Head of caudate nucleus (tissue), 42 donors: ENCODE data around the gene TCF20.

Experiments
- DNase-seq, 42 donors: peaks; one replicate each; pipeline versions ENCODE4 v3.0.0 to v3.0.0-alpha.2; 2020 to 2021; ENCODE audit warnings: mixed read lengths in 7 of 42
- intact Hi-C: fragments of 100-400 bp; cut with DNase I; formaldehyde crosslinking; loops from one replicate; pipeline ENCODE4 v1.15.0; 2022

Gene TCF20

DNA sequence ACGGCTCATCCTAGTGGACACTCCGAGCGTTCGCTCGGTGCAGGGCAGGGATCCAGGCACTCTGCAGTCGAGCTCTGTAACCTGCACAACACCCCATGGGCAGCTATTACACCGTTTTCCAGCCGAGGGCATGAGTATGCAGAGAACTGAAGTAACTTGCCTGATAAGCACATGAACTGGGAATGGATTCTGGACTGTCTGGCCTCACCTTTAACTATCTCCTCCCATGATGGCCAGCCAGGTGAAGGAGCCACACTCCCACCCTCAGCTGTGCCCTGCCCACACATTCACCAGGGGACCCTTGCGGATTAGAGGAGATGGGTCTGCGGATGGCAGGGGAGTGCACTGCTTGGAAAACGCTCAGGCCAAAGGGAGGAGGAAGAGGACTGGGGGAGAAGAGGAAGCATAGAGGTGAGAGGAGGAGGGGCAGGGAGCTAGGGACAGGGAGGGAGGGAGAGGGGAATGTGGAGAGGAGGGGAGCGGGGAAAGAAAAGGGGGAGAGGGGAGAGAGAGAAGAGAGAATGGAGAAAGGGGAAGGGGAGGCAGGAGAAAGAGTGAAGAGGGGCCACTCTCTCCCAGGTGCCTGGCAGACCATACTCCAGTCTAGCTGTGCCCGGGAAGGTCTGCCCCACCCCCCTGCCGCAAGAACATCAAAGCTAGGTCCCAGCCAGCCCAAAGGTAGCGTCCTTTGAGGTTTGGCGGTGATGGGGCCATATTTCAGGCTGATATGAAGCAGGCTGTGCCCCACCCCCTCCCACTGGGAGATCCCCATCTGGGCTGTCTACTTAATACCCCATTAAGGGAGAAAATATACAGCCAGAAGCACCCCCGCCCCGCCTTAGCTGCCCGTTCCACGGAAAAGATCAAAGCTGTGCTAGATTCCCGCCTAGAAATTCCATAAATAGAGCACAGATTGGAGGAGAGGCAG, 33.2 kb upstream of the TCF20 start:
- intact Hi-C loops = no loop called here
- no peak for DNase-seq

DNA sequence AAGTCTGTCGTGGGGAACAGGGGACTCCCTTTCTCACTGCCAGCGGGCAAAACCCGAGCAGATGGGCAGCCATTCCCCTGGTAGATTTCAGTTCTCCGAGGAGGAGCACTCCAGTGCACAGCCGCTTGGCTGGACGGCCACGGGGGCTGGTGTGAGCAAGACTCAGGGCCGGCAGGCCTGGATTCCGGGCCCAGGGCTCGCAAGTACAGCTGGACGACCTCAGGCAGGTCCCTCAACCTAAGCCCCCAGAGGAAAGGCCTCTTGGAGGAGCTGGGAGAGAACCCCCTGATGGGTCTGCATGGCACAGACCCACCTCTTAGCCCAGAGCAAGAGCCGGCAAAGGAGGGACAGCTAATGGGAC, 31.3 kb upstream of the TCF20 start:
- DNase-seq = no peak
- intact Hi-C loops = no loop called here

DNA sequence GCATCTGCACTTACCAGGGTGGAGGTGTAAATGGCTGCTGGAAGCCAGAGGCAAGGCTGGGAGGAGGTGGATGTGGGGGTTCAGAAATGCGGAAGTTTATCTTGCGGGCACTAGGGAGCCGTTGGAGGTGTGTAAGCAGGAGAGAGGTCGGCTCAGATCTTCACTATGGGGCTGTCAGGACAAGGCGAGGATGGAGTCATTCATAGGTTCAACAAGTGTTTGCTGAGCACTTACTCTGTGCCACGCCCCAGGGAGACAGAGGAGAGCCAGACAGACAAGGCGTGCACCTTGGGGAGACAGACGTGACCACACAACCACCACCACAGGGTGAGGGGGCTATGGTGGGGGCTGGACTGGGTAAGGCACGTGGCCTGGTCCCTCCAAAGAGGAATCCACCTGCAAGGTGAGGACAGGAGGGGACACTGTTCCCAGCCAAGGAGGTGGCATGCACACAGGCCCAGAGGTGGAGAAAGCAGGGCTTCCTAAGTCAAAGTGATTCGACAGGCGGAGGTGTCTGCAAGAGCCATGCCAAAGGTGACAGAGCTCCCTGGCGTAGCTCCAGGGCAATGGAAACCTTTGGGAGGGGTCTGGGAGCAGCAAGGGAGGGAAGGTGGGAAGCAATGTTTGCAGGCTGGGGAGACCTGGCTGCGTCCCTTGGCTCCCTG, 30.8 kb upstream of the TCF20 start:
- intact Hi-C loops = no loop called here
- DNase-seq = no peak

DNA sequence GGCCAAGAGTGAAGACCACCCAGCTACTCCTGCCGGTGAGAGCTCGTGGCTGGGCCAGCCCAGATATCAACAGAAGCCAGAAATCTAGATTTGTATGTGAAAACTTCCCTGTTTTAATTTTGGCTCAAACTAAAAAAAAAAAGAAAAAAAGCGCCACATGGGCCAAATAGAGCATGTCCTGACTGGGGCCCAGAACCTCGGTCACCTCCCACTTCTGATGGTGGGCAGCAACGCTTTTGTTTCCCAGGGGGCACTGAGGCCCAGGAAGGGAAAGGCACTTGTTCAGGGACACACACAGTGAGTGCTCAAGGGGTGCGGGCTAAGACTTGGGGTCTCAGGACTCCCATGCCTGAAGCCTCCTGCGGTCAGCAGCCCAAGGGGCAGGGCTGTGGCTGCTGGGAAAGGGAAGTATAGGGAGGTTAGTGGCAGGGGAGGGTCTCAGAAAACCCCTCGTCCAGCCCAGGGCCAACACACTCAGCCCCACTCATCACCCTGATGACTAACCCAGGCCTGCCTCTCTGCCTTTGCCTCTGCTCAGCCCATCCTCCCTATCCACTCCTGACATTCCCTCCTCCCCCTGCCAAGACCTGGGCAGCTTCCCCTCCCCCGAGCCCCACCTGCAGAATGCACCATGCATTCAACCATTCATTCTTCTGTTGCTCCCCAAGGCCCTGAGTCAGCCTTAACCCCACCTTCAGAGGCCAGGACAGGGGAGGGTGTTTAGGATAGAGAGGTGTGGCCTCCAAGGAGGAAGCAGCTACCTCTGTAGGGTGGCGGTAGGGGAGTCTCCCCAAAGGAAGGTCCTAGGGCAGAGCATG, 30.0 kb upstream of the TCF20 start:
- no peak for DNase-seq
- intact Hi-C loops = no loop called here

DNA sequence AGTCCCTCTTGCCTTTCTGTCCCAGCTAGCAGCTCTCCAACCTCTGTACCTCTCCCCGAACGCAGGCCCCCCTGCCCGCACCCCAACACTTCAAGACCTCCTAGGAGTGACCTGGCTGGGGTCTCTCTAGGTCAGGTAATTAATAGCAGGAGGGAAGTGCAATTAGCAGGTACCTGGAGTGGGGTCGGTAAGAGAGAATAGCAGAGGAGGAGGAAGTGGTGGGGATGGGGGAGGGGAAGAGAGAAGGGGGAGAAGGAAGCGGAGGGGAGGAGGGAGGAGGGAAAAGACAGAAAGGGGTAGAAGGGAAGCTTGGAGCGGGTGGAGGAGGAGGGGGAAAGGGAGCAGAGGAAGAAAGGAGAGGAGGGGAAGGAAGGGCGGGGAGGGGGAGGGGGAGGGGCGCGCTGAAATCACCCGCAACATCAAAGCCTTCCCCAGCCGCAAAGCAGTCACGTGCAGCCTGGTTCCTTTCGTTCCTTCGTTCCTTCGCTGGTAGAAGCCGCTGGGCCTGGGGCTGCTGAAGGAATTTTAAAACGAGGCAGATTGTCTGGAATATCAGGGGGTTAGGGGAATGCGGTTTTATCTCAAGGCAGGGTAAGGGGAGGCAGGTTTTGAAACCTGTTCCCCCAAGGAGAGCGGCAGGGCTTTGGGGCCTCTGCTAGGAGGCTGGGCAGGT, 29.3 kb upstream of the TCF20 start:
- DNase-seq = peak in 2 of 42 donors; percentile 19 to 38
- intact Hi-C loops = no loop called here

DNA sequence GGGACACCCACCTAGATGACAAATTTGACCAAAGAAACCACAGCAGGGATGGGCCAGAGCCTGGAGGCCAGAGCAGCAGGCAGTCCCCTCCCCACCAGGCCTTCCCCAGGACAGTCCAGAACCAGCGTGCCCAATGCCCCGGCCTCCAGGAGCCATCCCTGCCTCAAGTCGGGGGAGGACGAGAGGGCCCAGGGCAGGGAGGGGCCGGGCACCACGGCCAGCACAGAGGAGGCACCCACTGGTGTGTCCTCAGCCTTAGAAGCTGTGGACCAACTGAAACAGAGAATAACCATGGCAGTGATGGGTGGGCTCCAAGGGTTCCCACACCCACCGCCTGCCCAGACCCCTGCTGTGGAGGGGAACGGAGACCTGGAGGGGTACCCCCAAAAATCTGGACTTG, 28.3 kb upstream of the TCF20 start:
- intact Hi-C loops = no loop called here

DNA sequence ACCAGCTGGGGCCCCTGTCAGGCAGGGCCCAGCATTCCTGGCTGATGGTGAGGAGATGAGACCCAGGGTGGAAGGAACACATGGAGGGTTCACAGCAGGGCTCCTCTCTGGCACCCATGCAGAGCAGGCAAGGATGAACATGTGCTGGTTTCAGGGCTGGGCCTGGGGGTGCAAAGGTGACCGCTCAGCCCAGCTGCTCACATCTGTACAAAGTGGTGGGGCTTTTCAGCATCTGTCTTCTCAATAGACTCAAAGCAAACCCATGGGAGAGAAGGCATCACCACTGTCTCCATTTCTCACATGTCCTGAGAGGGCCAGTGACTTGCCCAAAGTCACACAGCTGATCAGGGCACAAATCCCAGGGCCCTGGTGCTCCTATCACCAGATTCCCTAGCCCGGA, 27.3 kb upstream of the TCF20 start:
- no peak for DNase-seq
- intact Hi-C loops = no loop called here

More for the DNA sequence above, 28.3 kb upstream of the TCF20 start:
- no peak for DNase-seq

DNA sequence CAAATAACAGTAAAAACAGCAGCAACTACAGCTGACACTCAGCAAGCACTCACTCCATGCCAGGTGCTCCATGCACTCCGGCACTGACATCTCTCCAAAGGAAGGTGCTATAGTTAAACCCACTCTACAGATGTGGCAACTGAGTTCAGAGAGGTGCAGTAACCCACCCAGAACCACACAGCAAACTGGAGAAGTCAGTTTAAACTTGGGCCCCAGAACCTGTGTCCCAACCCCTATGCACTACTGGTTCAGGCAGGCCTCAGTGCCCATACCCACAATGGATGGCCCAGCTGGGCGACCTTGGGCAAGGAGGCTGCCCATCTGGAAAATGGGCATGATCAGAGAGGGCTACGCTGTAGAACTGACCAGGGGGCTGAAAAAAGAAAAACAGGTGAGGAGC, 26.4 kb upstream of the TCF20 start:
- intact Hi-C loops = no loop called here
- no peak for DNase-seq

DNA sequence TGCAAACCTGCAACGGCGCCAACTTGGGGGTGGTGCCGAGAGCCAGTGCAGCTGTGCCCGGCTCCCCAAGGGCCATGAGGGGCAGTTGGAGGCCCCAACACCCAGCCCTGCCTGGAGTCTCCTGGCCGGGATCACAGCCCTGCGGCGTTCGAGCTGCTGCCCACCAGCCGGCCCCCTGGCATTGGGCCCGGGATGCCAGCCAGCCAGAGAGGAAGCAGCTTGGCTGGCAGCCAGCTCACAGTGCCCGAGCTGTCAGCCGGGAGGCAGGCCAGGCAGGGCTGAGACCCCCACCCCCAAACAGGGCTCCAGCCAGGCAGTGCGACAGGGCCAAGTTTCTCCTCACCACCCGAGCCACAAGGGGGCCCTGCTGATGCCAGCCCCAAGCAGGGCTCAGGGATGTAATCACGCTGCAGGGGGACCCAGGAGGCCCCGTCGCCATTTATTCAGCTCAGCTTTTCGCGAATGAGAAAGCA, 26.0 kb upstream of the TCF20 start:
- intact Hi-C loops = no loop called here

DNA sequence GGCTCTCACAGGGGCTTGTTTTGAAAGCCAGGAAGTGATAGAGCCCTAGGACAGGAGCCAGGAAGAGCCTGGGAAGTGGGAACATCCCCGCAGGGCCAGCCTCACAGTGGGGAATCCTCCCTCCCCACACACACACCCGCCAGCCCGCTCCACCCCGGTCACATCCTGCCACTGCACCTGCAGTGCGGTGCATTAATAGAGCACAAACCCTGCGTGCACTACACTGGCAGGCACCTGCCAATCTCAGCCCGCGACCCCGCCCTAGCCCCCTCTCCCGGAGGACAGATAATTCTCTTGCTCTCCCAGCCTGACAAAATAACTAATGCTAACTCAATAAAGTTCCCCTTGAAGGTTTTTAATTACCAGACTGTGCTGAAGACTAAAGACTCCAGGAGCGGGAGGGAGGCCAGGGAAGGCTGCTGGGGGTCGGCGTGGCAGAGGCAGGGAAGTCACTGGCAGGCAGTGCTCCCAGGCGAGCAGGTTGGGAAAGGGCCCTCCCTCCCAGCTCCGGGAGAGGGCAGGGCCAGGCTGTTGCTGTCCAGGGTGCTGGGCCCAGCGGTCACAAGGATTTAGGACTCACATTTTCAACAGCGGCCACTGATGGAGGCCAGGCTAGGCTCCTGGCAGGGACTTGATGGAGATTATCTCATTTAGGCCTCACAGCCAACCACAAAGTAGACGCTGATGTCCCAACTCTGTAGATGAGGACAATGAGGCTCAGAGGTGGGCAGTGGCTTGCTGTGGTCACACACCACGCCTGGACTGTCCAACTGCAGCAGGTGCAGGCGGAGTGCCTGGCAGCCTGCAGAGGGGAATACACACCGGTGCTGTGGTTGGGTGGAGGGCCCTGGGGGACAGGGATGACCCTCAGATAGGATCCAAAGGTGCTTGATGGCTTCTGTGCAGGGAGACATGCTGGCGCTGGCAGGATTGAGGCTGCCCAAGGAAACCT, 23.9 kb upstream of the TCF20 start:
- intact Hi-C loops = no loop called here
- DNase-seq = peak in 4 of 42 donors; percentile 15 to 59 (median 34)

More for the DNA sequence above, 26.0 kb upstream of the TCF20 start:
- peak; percentile 44 to 89 (median 78) for DNase-seq

DNA sequence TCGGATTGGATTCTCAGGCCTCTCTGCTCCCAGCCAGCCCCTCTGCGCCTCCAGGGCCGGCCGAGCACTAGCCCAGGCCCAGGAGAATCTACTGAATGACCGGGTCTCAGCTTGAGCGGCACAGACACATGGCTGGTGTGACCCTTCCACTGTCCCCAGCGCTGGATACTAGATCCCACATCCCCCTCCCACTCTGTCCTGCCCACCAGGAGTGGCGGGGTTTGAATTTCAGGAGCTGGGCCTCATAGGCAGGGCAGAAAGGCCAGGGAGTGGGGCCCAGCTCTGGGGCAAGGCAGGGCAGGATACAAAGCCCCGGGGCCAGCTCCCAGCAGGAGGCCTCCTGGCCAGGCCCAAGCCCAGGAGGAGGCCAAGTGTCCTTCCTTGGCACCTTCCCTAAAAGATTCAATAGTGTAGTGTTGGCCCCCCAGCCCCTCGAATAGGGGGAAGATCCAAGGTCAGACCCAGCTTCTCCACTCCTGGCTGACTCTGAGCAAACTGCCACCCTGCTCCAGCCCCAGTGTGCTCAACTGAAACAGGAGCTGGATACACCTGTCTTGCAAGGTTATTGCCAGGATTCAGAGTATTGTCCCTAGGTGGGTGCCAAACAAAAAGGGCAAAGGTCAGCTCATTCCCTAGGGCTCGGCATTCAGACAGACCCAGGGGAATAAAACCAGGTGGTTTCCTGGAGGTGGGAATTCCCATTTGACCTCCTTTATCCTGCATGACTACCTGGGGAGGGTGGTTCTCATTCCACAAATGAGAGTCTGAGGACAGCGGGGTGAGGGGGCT, 22.5 kb upstream of the TCF20 start:
- no peak for DNase-seq
- intact Hi-C loops = no loop called here

DNA sequence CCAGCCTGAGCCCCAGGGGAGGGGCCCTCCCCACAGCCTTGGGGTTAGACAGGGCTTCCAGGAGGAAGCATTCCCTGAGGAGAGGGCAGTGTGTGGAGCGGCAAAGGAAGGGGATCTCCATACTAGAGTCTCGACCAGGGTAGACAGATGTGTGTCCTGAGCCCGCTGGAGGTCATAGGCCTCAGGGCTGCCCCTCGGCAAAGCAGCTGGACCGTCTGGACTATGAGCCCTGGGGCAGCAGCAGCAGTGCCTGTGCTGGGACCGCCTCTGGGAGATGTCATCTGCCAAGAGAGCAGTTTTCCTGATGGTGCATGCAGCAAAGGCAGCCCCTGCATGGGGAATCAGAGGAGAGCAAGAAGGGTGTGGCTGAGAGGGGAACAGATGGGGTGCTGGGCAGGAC, 20.8 kb upstream of the TCF20 start:
- intact Hi-C loops = no loop called here
- no peak for DNase-seq

DNA sequence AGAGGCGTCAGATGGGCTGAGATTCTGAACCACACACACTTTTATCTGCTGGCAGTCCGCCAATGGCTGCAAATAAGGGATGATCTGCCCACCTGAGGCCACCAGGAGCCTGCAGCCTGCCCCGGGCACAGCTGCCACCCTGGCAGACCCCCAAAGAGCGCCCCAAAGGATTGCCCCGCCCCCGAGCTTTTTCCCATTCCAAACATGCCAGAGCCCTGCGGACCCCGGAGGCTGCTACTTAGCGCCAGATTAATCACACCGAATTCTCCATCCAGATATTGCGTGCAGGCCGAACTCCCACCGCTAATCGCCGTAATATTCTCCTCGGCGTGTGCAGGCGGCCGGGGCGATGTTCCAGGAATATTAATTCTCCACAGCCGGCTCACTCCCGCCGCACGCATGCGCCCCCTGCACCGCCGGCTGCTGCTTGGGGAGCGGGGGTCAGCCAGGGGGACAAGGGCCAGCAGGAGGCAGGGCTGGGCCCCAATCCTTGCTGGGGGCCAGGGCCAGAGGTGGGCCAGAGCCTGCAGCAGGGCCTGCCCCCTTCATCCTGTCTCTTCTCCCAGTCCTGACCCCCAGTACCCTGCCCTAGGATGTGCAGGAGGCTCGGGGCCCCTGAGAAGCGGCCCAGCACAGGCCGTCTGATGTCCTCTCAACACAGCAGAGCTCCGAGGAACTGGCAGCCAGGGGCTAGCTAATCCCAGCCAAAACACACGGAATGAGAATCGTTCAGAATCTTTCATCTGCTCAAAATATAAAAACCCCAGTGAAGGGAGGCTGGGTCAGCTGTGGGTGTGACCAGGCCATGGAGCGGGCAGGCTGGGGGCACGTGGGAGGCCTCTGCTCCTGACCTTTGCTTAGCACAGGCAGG, 19.5 kb upstream of the TCF20 start:
- intact Hi-C loops = no loop called here
- DNase-seq = peak in 35 of 42 donors; percentile 22 to 75 (median 54)

DNA sequence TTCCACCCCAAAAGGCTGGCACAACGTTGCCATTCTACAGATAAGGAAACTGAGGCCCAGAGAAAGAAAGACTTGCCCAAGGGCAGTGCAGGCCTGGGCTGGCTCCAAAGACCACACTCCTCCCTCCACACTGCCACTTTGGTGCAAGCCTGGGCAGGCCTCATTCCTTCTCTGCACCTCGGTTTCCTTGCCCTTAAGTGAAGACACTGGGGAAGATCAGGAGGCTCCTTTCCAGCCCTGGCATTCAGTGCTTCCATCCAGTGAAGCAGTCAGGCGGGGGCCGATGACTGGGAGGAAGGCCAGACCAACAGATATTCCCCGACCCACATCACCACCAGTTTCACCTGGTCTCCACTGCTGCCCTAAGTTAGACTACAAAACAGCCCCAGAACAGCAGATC, 18.3 kb upstream of the TCF20 start:
- intact Hi-C loops = no loop called here
- no peak for DNase-seq

DNA sequence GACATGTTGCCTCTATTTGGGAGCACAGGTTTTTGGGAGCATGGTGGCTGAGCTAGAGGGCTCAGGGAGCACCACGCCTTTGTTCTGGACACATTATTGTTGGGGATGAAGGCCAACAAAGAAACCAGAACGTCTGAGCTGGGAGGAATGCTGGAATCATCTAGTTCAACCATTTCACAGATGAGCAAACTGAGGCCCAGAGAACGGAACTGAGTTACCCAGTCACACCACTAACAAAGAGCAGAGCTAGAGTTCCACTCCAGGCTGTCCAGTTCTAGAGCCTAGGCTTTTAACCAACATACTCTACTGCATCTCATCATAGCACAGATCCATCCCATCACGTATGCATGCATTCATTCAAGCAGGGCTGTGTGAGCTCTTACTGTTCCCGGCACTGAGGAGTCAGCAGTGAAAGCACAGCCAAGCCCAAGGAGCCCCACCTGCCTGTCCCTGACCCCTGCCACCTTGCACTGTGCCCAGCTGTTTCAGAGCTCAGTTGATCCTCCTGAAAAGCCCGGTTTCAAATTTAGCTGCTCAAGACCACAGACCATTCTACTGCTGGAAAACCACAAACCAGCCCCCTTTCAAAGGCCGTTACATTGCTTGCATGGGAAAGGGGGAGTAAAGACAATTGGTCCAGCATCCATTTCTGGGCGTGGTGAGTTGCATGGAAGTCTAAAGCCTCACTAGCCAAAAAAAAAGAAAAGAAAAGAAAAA, 16.9 kb upstream of the TCF20 start:
- intact Hi-C loops = no loop called here

DNA sequence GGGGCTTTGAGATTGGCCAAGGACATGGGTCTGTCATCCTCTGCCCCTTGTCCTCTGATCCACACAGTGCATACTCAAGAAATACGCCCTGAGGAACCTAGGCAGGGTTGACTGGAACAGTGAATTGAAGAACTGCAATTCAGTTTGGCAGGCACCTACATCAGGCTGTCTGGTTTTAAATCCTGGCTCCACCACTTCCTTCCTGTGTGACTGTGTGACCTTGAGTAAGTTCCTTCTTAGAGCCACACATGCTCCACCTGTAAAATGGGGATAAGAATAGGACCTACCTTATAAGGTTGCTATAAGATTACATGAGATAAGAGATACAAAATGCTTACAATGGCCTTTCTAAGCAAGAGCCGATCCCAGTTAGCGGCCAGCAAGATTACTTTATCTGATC, 15.8 kb upstream of the TCF20 start:
- DNase-seq = no peak
- intact Hi-C loops = no loop called here

More for the DNA sequence above, 16.9 kb upstream of the TCF20 start:
- no peak for DNase-seq
